Fibroblast of lung (primary cell): ENCODE measurements around the gene RAP1GAP. TPM values are rescaled to one million over a fixed set of nuclear protein-coding genes. Genes with fewer than 3 reads are reported as not detected.
A peak's percentile ranks its signal among the peaks of the same experiment; 100 is the strongest.

Source experiments
- DNase-seq, 2 donors: peaks; one replicate each; pipeline versions ENCODE4 v3.0.0 to v3.0.0-alpha.2; 2010; ENCODE audit warnings: low read depth in 2 of 2
- H2AFZ ChIP-seq: 2 replicates; pipeline ENCODE4 v1.5.1; 2012; ENCODE audit warnings: low read length, control low read depth, inconsistent platforms
- H3K27ac ChIP-seq: 2 replicates; pipeline ENCODE4 v1.5.1; 2011; ENCODE audit warnings: low read length, control low read depth; ENCODE audit not compliant: insufficient read depth
- H3K27me3 ChIP-seq: 2 replicates; pipeline ENCODE4 v1.5.1; 2011; ENCODE audit warnings: mild to moderate bottlenecking, low read length; ENCODE audit not compliant: control insufficient read depth, insufficient read depth
- H3K36me3 ChIP-seq: 2 replicates; pipeline ENCODE4 v1.5.1; 2011; ENCODE audit warnings: low read length; ENCODE audit not compliant: control insufficient read depth, insufficient read depth
- H3K4me1 ChIP-seq: 2 replicates; pipeline ENCODE4 v1.5.1; 2011; ENCODE audit warnings: low read length; ENCODE audit not compliant: control insufficient read depth, insufficient read depth; ENCODE audit errors: extremely low read depth
- H3K4me2 ChIP-seq: 2 replicates; pipeline ENCODE4 v1.5.1; 2011; ENCODE audit warnings: low read length, control low read depth; ENCODE audit not compliant: insufficient read depth; ENCODE audit errors: extremely low read depth
- H3K4me3 ChIP-seq, 4 experiments: fragments of 200-600 bp in 1 of 4; sonication (generic) in 1 of 4; replicated peaks in 1 of 4; 2 replicates each; pipeline ENCODE4 v1.5.1; 2011 to 2016; ENCODE audit warnings: low read length in 4 of 4, low read depth in 3 of 4, mild to moderate bottlenecking in 3 of 4, control low read depth in 2 of 4, inconsistent platforms in 1 of 4, mixed read lengths in 1 of 4; ENCODE audit not compliant: insufficient read depth in 1 of 4; ENCODE audit errors: control extremely low read depth in 1 of 4
- H3K79me2 ChIP-seq: 2 replicates; pipeline ENCODE4 v1.5.1; 2012; ENCODE audit warnings: mild to moderate bottlenecking, low read length, inconsistent platforms; ENCODE audit not compliant: control insufficient read depth, insufficient read depth
- H3K9ac ChIP-seq: 2 replicates; pipeline ENCODE4 v1.5.1; 2011; ENCODE audit warnings: mild to moderate bottlenecking, low read length, control low read depth; ENCODE audit not compliant: insufficient read depth
- H3K9me3 ChIP-seq: 2 replicates; pipeline ENCODE4 v1.5.1; 2012; ENCODE audit warnings: low read depth, low read length; ENCODE audit not compliant: control insufficient read depth, insufficient read depth
- H4K20me1 ChIP-seq: 2 replicates; pipeline ENCODE4 v1.5.1; 2011; ENCODE audit warnings: low read length; ENCODE audit not compliant: control insufficient read depth, insufficient read depth; ENCODE audit errors: extremely low read depth
- CTCF ChIP-seq, 2 donors: IDR thresholded peaks in 1 of 2; conservative IDR thresholded peaks in 1 of 2; 1 replicate in 1 of 2; 2 replicates in 1 of 2; pipeline ENCODE4 v1.5.1; 2011 to 2012; ENCODE audit warnings: low read length in 2 of 2, control low read depth in 1 of 2, inconsistent platforms in 1 of 2, low read depth in 1 of 2, mild to moderate bottlenecking in 1 of 2
- EZH2 ChIP-seq: IDR thresholded peaks from 2 replicates; pipeline ENCODE4 v1.5.1; 2012; ENCODE audit warnings: low read length, control low read depth, mild to moderate bottlenecking; ENCODE audit errors: missing control alignments
- polyA plus RNA-seq, 2 donors: library from polyadenylated mRNA; depleted of rRNA in 1 of 2; stranded (reverse) in 1 of 2; unstranded in 1 of 2; fragments of >200 nt; gene quantifications; 2 replicates each; pipeline ENCODE4 v1.2.1, GENCODE V29; 2011 to 2012; ENCODE audit warnings: missing spikeins in 1 of 2
- total RNA-seq: library from RNA; depleted of rRNA; stranded (reverse); fragments of >200 nt; gene quantifications from 2 replicates; pipeline ENCODE4 v1.2.1, GENCODE V29; 2014

The RAP1GAP gene
- total and polyA plus RNA-seq, 2 donors (not counting 1 experiment from before 2014, with no cell fraction given) = under 0.01 to 0.05 TPM

- H3K4me3 ChIP-seq = no peak overlapping the region
- H3K9ac ChIP-seq = no peak overlapping the region
- DNase-seq = peak in 1 of 2 donors; percentile 9
- H3K4me2 ChIP-seq = no peak overlapping the region
- no peak for TF ChIP-seq EZH2
- no peak for TF ChIP-seq CTCF (conservative IDR thresholded peaks at IDR 0.05 in 1 of 2, IDR thresholded peaks at IDR 0.05 in 1 of 2; ENCODE audit: low read depth in 1 of 2, low read length in 2 of 2)
- H3K36me3 ChIP-seq = peaks cover 4% of the 10 kb centered on the region
- H3K27ac ChIP-seq = no peak overlapping the region
- H3K4me1 ChIP-seq = no peaks in the 10 kb centered on the region
- H4K20me1 ChIP-seq = no peaks in the 10 kb centered on the region
- H3K9me3 ChIP-seq = no peaks in the 10 kb centered on the region
- no peaks in the 10 kb centered on the region for H3K79me2 ChIP-seq
- no peaks in the 10 kb centered on the region for H3K27me3 ChIP-seq
- H2AFZ ChIP-seq = no peak overlapping the region
These were observed 24.6 kb upstream of the RAP1GAP start for GRCh38 chr1:21693732-21694131.

- Histone ChIP-seq H3K9ac (no peak overlapping the region), H4K20me1 (no peaks in the 10 kb centered on the region), H3K4me1 (no peaks in the 10 kb centered on the region), H3K27me3 (no peaks in the 10 kb centered on the region), H3K4me2 (no peak overlapping the region), H3K4me3 (no peak overlapping the region), H3K79me2 (no peaks in the 10 kb centered on the region), H3K27ac (no peak overlapping the region), H2AFZ (no peak overlapping the region), H3K9me3 (no peaks in the 10 kb centered on the region), H3K36me3 (peaks cover 4% of the 10 kb centered on the region)
- no peak for DNase-seq
- TF ChIP-seq CTCF (conservative IDR thresholded peaks at IDR 0.05 in 1 of 2, IDR thresholded peaks at IDR 0.05 in 1 of 2; ENCODE audit: low read depth in 1 of 2, low read length in 2 of 2) (no peak), EZH2 (no peak)
These were observed 22.6 kb upstream of the RAP1GAP start for GRCh38 chr1:21691739-21692138.

DNA sequence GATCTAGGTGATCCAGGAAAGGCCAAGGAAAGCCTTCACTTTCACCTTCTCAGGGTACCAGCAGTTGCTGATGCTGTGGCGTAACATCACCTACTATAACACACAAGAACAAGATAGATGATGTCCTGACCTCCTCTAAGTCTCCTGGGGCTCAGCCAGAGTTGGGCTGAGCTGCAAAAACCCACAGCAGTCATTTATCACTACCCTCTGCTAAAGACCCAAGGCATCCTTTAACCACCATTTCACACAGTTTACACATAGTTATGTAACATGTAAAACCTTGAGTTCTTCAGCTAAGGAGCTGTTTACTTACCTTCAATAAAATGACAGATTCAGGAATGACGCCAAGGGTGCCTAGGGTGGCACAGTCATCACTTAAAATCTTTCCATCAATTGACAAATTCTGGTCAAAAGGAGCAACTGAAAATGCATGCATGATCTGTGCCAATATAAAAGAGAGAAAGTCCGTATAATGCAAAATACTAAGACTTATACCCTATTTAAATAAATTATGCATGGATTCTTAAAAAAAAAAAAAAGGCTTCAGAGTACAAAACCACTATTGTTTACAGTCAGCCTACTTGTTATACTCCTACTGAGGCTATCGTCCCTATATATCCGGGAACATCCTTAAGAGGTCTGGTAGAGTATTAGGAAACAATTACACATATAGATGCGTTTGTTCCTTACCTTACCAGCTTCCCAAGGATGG is 20.7 kb upstream of the RAP1GAP start:
- TF ChIP-seq CTCF (conservative IDR thresholded peaks at IDR 0.05 in 1 of 2, IDR thresholded peaks at IDR 0.05 in 1 of 2; ENCODE audit: low read depth in 1 of 2, low read length in 2 of 2) = no peak
- Histone ChIP-seq H3K4me2 (no peak overlapping the region), H4K20me1 (no peaks in the 10 kb centered on the region), H3K9ac (no peak overlapping the region), H3K36me3 (peaks cover 4% of the 10 kb centered on the region), H3K4me1 (no peaks in the 10 kb centered on the region), H3K27ac (no peak overlapping the region), H3K4me3 (no peak overlapping the region), H2AFZ (no peak overlapping the region), H3K79me2 (no peaks in the 10 kb centered on the region), H3K9me3 (no peaks in the 10 kb centered on the region), H3K27me3 (no peaks in the 10 kb centered on the region)
- DNase-seq = peak in 1 of 2 donors; percentile 61
